ENCODE data around the gene FXYD3.

DNA sequence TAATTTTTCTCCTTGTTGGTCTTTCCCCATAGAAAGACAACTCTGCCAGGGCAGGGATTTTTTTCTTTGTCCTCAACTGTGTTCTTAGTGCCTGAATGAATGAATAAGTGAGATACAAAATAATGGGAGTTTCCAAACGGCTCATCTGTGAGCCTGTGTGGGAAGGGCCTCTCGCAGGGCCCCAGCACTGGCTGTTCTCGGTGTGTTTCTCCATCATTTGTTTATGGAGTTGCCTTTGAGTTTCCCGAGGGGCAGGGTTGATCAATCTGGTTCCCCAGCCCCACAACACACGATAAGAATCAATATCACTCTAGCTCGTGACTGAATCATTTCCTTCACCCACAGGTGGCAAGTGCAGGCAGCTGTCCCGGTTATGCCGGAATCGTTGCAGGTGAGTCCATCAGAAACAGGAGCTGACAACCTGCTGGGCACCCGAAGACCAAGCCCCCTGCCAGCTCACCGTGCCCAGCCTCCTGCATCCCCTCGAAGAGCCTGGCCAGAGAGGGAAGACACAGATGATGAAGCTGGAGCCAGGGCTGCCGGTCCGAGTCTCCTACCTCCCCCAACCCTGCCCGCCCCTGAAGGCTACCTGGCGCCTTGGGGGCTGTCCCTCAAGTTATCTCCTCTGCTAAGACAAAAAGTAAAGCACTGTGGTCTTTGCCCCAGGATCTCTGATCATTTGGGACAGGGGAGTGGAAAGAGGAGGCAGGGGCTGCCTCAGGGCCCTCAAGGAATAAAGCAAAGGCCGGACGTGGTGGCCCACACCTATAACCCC lies 53.8 kb downstream of the FXYD3 start:
- TF ChIP-seq, protein P1, sequence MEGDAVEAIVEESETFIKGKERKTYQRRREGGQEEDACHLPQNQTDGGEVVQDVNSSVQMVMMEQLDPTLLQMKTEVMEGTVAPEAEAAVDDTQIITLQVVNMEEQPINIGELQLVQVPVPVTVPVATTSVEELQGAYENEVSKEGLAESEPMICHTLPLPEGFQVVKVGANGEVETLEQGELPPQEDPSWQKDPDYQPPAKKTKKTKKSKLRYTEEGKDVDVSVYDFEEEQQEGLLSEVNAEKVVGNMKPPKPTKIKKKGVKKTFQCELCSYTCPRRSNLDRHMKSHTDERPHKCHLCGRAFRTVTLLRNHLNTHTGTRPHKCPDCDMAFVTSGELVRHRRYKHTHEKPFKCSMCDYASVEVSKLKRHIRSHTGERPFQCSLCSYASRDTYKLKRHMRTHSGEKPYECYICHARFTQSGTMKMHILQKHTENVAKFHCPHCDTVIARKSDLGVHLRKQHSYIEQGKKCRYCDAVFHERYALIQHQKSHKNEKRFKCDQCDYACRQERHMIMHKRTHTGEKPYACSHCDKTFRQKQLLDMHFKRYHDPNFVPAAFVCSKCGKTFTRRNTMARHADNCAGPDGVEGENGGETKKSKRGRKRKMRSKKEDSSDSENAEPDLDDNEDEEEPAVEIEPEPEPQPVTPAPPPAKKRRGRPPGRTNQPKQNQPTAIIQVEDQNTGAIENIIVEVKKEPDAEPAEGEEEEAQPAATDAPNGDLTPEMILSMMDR (IDR thresholded peaks at IDR 0.05): no peak
- no peak for TF ChIP-seq EZH2 (IDR thresholded peaks at IDR 0.05)
